Psoas muscle (tissue), 8 donors: ENCODE measurements around the gene SPR. TPM values are rescaled to one million over a fixed set of nuclear protein-coding genes. Genes with fewer than 3 reads are reported as not detected.
A peak's percentile ranks its signal among the peaks of the same experiment; 100 is the strongest.

Experiments used
- ATAC-seq, 4 donors: fragments of 200-7000 bp; cut with Tn5 transposase; one replicate each; pipeline ENCODE4 v1.9.1; 2020; ENCODE audit warnings: moderate library complexity in 3 of 4, mild to moderate bottlenecking in 2 of 4
- DNase-seq, 2 donors: peaks; one replicate each; pipeline ENCODE4 v3.0.0-alpha.2; 2020
- H3K27ac ChIP-seq: fragments of 200-600 bp; one replicate; pipeline ENCODE4 v1.8.0; 2022
- H3K27me3 ChIP-seq, 3 donors: fragments of 200-600 bp in 1 of 3; one replicate each; pipeline versions ENCODE4 v1.6.1 to v1.8.0; 2013 to 2022; ENCODE audit warnings: low read length in 2 of 3, mild to moderate bottlenecking in 2 of 3, moderate library complexity in 1 of 3; ENCODE audit not compliant: insufficient read depth in 3 of 3
- H3K36me3 ChIP-seq, 2 donors: fragments of 200-600 bp in 1 of 2; one replicate each; pipeline versions ENCODE4 v1.6.1 to v1.8.0; 2013 to 2022; ENCODE audit warnings: low read depth in 1 of 2, mild to moderate bottlenecking in 1 of 2, moderate library complexity in 1 of 2; ENCODE audit not compliant: insufficient read depth in 1 of 2
- H3K4me1 ChIP-seq: fragments of 200-600 bp; one replicate; pipeline ENCODE4 v1.8.0; 2022
- H3K4me3 ChIP-seq: fragments of 200-600 bp; one replicate; pipeline ENCODE4 v1.8.0; 2022; ENCODE audit warnings: mild to moderate bottlenecking
- H3K9me3 ChIP-seq: fragments of 200-600 bp; one replicate; pipeline ENCODE4 v1.8.0; 2022
- CTCF ChIP-seq: fragments of 200-600 bp; IDR thresholded peaks from one replicate; pipeline ENCODE4 v1.8.0; 2022; ENCODE audit warnings: antibody characterized with exemption
- WGBS, 3 donors: extraction: QIAGEN DNeasy Blood & Tissue Kit; methylation state at CpG; one replicate each; pipeline versions ENCODE4 v1.1.6 to v1.1.7; 2013; 5-methylcytosine and 5-hydroxymethylcytosine counted together
- intact Hi-C, 2 donors: fragments of 100-400 bp; cut with DNase I; formaldehyde crosslinking; loops; one replicate each; pipeline versions ENCODE4 v1.11.0 to v1.14.2; 2022
- polyA plus RNA-seq, 3 donors: library from polyadenylated mRNA; stranded (reverse); fragments of 200-250 nt; gene quantifications; one replicate each; pipeline ENCODE4 v1.2.3, GENCODE V29; 2013
- total RNA-seq, 4 donors: library from RNA; stranded (reverse); fragmentation: NEBNext Ultra II Directional in 2 of 4; extraction: Animal tissue kit (Norgen Biotek cat#: 25700) in 2 of 4; gene quantifications; one replicate each; pipeline versions ENCODE4 v1.2.1 to v1.2.4, GENCODE V29; 2021 to 2023
- donor health status: healthy with polysubstance abuse.
- donor health status: DM: no; HTN: no; CAD: no; lungs with moderate emphysema.
- donor health status: Bipolar disorder and iron deficiency.
- donor health status: healthy.
- donor health status: DM: yes; HTN: yes; CAD: no.
- donor health status: DM: no; HTN: no; CAD: no.
- donor health status: DM: no; HTN: no; CAD: no.
- donor health status: DM: yes; HTN: yes; CAD: no.

SPR gene
- total and polyA plus RNA-seq, 7 donors: 19.1 to 46.0 (median 32.8) TPM

DNA sequence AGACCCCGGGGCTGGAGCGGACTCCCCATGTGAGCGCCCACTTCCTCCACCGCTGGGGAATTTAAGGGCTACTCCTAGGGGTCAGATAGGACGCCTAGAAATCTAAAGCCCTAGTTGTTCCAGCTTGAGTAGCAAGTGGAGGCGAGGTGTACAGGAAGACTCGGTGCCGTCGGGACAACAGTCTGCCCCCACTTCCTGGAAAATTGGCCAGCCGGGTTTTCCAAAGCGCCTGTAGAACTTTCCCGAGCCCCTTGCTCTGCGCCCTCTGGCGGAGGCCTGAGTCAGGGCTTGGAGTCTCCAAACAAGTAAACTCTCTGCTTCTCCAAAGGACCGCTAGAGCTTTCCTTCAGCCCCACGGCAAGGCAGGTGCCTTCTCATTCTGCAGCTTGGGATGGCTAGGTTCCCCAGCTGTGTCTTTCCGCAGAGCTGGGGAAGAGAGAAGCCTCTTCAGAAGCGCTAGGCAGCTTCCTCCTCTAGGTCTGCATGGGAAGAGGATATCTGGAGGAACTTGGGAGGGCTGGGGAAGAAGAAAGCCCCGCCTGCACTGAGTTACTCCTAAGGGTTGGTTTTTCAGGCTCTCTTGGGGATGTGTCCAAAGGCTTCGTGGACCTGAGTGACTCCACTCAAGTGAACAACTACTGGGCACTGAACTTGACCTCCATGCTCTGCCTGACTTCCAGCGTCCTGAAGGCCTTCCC lies 681 bp downstream of the SPR start:
- peak; percentile 92 to 94 for DNase-seq
- Histone ChIP-seq H3K4me1 (peaks cover 22% of the 10 kb centered on the region), H3K27ac (peak overlapping the region; percentile 86), H3K9me3 (no peaks in the 10 kb centered on the region), H3K4me3 (peak overlapping the region; percentile 77), H3K27me3 (no peaks in the 10 kb centered on the region), H3K36me3 (peaks cover 0 to 17% of the 10 kb centered on the region in 2 donors)
- ATAC-seq: peak; percentile 80 to 89 (median 82)
- peak; percentile 92 for TF ChIP-seq CTCF
- intact Hi-C loops: no loop called here
- 9 to 10% (median 9%) methylated on average over 19 to 21 of the region's 21 CpGs for WGBS, 3 donors

DNA sequence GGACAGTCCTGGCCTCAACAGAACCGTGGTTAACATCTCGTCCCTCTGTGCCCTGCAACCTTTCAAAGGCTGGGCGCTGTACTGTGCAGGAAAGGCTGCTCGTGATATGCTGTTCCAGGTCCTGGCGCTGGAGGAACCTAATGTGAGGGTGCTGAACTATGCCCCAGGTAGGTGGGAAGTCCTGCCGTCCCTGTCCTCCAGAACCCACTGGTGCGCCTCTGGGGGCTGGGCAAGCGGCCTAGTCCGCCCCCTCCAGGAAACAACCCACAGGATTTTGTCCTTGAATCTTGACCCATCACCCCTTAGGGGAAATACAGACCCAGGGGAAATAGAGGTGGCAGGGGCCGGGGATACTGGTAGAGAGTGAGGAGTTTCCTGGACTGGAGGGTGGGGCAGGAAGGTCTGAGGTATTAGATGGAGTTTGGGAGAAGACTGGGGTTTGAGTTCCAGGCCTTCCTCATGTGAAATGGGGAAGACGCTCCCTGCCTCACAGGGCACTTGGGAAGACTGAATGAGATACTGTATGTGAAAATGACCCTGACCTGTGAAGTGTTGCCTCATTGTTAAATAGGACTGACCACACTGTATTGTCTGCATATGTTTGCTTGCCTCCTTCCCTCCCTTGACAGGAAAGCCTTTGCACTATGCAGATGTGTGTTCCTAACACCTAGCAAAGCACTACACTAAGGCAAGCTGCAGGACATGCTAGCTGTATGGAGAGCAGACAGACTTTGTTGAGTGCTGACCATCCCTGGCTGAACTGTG lies 1.4 kb downstream of the SPR start:
- H3K27ac ChIP-seq: no peak overlapping the region
- intact Hi-C loops: no loop called here
- H3K9me3 ChIP-seq: no peaks in the 10 kb centered on the region
- 80 to 88% (median 80%) methylated on average over 11 of the region's 11 CpGs for WGBS, 3 donors
- H3K4me1 ChIP-seq: peaks cover 22% of the 10 kb centered on the region
- DNase-seq (no peak), ATAC-seq (no peak)
- H3K27me3 ChIP-seq: no peaks in the 10 kb centered on the region
- H3K36me3 ChIP-seq: peaks cover 0 to 17% of the 10 kb centered on the region in 2 donors
- TF ChIP-seq CTCF: no peak
- peak overlapping the region; percentile 77 for H3K4me3 ChIP-seq

- Histone ChIP-seq H3K9me3 (no peaks in the 10 kb centered on the region), H3K4me3 (no peak overlapping the region), H3K4me1 (peaks cover 22% of the 10 kb centered on the region), H3K27ac (no peak overlapping the region), H3K27me3 (peaks cover 0 to 2% (median 2%) of the 10 kb centered on the region in 3 donors), H3K36me3 (peaks cover 0 to 17% of the 10 kb centered on the region in 2 donors)
- ATAC-seq (no peak), DNase-seq (no peak)
- TF ChIP-seq CTCF: no peak
- intact Hi-C loops: loop anchor here (5.0 to 10.0 kb wide), 3 partner anchors 82 to 285 kb away; no protein-coding TSS in a partner anchor
- WGBS, 3 donors: 93 to 94% (median 93%) methylated on average over 4 of the region's 4 CpGs
Observed at GRCh38 chr2:72889991-72890390, 2.8 kb downstream of the SPR start.

DNA sequence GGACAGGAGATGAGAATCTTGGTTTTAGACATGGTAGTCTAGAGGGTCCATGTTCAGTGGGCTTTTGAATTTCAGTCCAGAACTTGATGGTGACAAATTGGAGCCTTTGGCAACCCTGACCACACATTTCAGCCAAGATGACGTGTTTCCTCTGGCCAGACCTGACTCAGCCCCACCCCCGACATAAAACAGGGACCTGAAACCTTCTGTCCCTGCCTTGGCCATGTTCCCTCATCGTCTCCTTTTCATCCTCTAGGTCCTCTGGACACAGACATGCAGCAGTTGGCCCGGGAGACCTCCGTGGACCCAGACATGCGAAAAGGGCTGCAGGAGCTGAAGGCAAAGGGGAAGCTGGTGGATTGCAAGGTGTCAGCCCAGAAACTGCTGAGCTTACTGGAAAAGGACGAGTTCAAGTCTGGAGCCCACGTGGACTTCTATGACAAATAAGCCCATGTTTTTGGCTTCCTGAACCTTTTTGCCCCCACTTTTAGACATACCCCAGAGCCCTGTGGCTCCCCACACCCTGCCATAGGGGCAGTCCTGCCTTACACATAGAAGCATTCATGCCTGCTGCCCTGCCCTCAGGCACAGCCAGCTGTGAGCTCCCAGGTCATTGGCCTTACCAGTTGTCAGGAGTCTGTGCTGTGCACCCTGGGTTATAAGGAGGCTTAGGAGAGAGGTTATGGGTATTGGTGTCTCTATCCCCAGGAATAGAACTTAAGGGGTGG lies 4.0 kb downstream of the SPR start:
- 70 to 89% (median 72%) methylated on average over 8 of the region's 8 CpGs for WGBS, 3 donors
- ATAC-seq: no peak
- Histone ChIP-seq H3K27me3 (peaks cover 0 to 14% (median 4%) of the 10 kb centered on the region in 3 donors), H3K4me3 (no peak overlapping the region), H3K4me1 (peaks cover 26% of the 10 kb centered on the region), H3K27ac (no peak overlapping the region), H3K36me3 (peaks cover 0 to 17% of the 10 kb centered on the region in 2 donors), H3K9me3 (no peaks in the 10 kb centered on the region)
- DNase-seq: no peak
- intact Hi-C loops: loop anchor here (5.0 to 10.0 kb wide), 3 partner anchors 81 to 284 kb away; no protein-coding TSS in a partner anchor
- no peak for TF ChIP-seq CTCF
